GM19467 (cell line): Measurements from ENCODE around the gene HS6ST2.

Experiments used
- ATAC-seq: cut with Tn5 transposase; IDR thresholded peaks from one replicate; pipeline ENCODE4 v1.9.1; 2021; ENCODE audit warnings: mild to moderate bottlenecking, moderate library complexity; ENCODE audit not compliant: unreplicated experiment

The HS6ST2 gene

GRCh38 chrX:132853040-132853439 lies 105.4 kb downstream of the HS6ST2 start:
- no peak for ATAC-seq

- no peak for ATAC-seq
Measured at GRCh38 chrX:132848296-132848970, 110.0 kb downstream of the HS6ST2 start.

- ATAC-seq: no peak
Measured at GRCh38 chrX:132843363-132843762, 115.1 kb downstream of the HS6ST2 start.

- no peak for ATAC-seq
Measured at GRCh38 chrX:132842460-132843238, 115.8 kb downstream of the HS6ST2 start.

GRCh38 chrX:132837967-132838366 lies 120.5 kb downstream of the HS6ST2 start:
- ATAC-seq: no peak

GRCh38 chrX:132837126-132837525 lies 121.3 kb downstream of the HS6ST2 start:
- no peak for ATAC-seq

- no peak for ATAC-seq
Measured at GRCh38 chrX:132836471-132836870, 122.0 kb downstream of the HS6ST2 start.

- ATAC-seq: no peak
Measured at GRCh38 chrX:132834741-132835140, 123.7 kb downstream of the HS6ST2 start.

- ATAC-seq: no peak
Measured at GRCh38 chrX:132834109-132834508, 124.3 kb downstream of the HS6ST2 start.

- ATAC-seq: no peak
Measured at GRCh38 chrX:132833373-132833772, 125.1 kb downstream of the HS6ST2 start.

- no peak for ATAC-seq
Measured at GRCh38 chrX:132831336-132831973, 127.0 kb downstream of the HS6ST2 start.

GRCh38 chrX:132822634-132823012 lies 135.8 kb downstream of the HS6ST2 start:
- no peak for ATAC-seq

- no peak for ATAC-seq
Measured at GRCh38 chrX:132821974-132822633, 136.3 kb downstream of the HS6ST2 start.

GRCh38 chrX:132820675-132821074 lies 137.8 kb downstream of the HS6ST2 start:
- no peak for ATAC-seq

- no peak for ATAC-seq
Measured at GRCh38 chrX:132819711-132820264, 138.6 kb downstream of the HS6ST2 start.

- no peak for ATAC-seq
Measured at GRCh38 chrX:132818638-132819037, 139.8 kb downstream of the HS6ST2 start.

- ATAC-seq: no peak
Measured at GRCh38 chrX:132815643-132816042, 142.8 kb downstream of the HS6ST2 start.

- ATAC-seq: no peak
Measured at GRCh38 chrX:132810964-132811712, 147.3 kb downstream of the HS6ST2 start.

- no peak for ATAC-seq
Measured at GRCh38 chrX:132810488-132810887, 147.9 kb downstream of the HS6ST2 start.

- ATAC-seq: no peak
Measured at GRCh38 chrX:132809581-132809980, 148.8 kb downstream of the HS6ST2 start.
